Effector memory CD4-positive, alpha-beta T cell (primary cell): ENCODE data around the gene OLFML1.

Source experiments
- DNase-seq, 3 donors: peaks; one replicate each; pipeline ENCODE4 v3.0.0-alpha.2; 2020
- H3K27ac ChIP-seq: 2 replicates; pipeline ENCODE4 v1.7.0; 2013; ENCODE audit warnings: mild to moderate bottlenecking, low read length, moderate library complexity; ENCODE audit not compliant: insufficient read depth, poor library complexity, severe bottlenecking
- H3K27me3 ChIP-seq: replicated peaks from 2 replicates; pipeline ENCODE4 v1.7.0; 2013; ENCODE audit warnings: mild to moderate bottlenecking, low read length; ENCODE audit not compliant: insufficient read depth, control insufficient read depth, poor library complexity, severe bottlenecking
- H3K36me3 ChIP-seq: 2 replicates; pipeline ENCODE4 v1.7.0; 2013; ENCODE audit warnings: mild to moderate bottlenecking, low read length, moderate library complexity; ENCODE audit not compliant: control insufficient read depth, insufficient read depth
- H3K4me1 ChIP-seq: 2 replicates; pipeline ENCODE4 v1.7.0; 2013; ENCODE audit warnings: low read length, mild to moderate bottlenecking; ENCODE audit not compliant: control insufficient read depth, insufficient read depth, poor library complexity, severe bottlenecking
- H3K4me3 ChIP-seq: 2 replicates; pipeline ENCODE4 v1.7.0; 2013; ENCODE audit warnings: low read length, low read depth, mild to moderate bottlenecking; ENCODE audit not compliant: insufficient read depth, poor library complexity, severe bottlenecking
- H3K9me3 ChIP-seq: 2 replicates; pipeline ENCODE4 v1.7.0; 2013; ENCODE audit warnings: mild to moderate bottlenecking, low read length, moderate library complexity; ENCODE audit not compliant: control insufficient read depth

Gene OLFML1

DNA sequence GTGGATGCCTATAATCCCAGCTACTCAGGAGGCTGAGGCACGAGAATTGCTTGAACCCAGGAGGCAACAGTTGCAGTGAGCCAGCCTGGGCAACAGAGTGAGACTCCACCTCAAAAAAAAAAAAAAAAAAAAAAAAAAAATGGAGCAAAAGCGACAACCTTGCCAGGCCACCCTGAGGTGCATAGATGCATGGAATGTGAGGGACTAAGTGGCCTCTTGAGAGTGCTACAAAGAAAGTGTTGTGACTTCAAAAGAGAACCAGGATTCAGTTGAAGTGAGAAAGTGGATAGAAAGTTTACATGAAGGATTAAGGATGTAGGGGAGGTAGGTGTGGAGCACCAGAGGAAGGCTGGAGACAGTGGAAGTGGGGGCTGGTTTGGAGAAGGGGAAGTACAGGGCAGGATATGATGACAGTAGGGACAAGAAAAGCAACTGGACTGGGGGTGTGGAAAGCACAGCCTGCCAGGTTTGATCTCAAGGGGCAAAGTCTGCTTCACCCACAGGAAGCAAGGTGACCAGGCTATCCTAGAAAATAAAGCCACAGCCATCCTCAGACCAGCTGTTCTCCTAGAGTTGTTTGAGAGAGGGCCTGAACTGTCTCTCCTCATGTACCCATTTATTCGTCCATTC is 36.0 kb upstream of the OLFML1 start:
- Histone ChIP-seq H3K36me3 (no peaks in the 10 kb centered on the region), H3K9me3 (no peaks in the 10 kb centered on the region), H3K27ac (no peak overlapping the region), H3K4me3 (no peak overlapping the region), H3K27me3 (no peaks in the 10 kb centered on the region), H3K4me1 (no peaks in the 10 kb centered on the region)
- DNase-seq: no peak

DNA sequence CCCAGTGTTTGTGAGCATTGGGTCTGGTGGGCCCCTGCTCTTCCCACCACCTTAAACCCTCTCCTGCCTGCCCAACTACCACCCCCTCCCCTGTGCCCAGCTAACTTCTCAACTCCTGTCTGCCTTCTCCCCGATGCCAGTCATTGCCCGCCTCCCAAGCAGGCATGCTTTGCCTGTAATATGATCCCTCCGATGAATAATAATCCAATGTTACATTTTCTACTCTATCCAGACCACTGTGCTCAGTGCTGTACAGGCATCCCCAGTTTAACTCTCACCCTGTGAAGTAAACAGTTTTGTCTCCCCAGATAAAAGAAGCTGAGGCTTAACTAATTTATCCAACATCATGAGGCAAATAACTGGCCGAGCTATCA is 35.5 kb upstream of the OLFML1 start:
- DNase-seq: no peak
- no peaks in the 10 kb centered on the region for H3K36me3 ChIP-seq
- H3K27ac ChIP-seq: no peak overlapping the region
- H3K4me1 ChIP-seq: no peaks in the 10 kb centered on the region
- no peak overlapping the region for H3K4me3 ChIP-seq
- no peaks in the 10 kb centered on the region for H3K9me3 ChIP-seq
- no peaks in the 10 kb centered on the region for H3K27me3 ChIP-seq

DNA sequence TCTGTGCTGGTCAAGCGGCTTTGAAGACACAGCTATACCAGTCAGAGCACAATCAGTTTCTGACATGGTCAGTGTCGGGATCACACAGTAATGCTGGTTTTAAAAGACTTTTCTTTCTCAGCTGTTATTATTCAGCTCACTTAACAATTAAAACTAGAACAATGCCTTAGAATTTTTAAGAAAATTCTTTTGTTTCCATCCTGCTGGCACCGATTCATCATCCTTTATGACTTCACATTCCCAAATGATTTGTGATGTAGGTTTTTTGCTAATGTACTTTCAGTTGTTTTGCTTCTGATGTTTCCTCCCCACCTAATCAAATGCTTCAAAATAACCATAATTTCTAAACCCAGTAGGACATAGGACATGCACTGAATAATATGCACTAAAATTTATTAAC is 34.5 kb upstream of the OLFML1 start:
- no peaks in the 10 kb centered on the region for H3K9me3 ChIP-seq
- H3K4me1 ChIP-seq: no peaks in the 10 kb centered on the region
- H3K36me3 ChIP-seq: no peaks in the 10 kb centered on the region
- DNase-seq: no peak
- no peak overlapping the region for H3K4me3 ChIP-seq
- no peaks in the 10 kb centered on the region for H3K27me3 ChIP-seq
- no peak overlapping the region for H3K27ac ChIP-seq

DNA sequence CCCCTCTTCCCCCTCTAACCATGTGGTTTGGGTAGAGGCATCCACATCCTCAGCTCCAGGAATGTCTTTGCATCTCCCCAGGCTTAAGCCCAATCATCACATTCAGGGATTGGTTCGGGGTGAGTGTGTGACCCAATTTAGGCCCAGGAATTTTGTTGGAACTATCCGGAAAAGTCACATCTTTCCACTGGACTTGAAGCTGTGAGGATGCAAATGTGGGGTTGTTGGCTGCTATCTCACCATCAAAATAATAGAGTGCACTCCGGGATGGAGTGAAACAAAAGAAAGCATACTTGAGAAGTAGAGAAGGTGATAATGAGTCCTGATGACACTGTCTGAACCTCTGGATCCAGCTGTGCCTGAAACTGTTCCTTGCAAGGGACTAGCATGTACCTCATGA is 33.8 kb upstream of the OLFML1 start:
- no peak overlapping the region for H3K27ac ChIP-seq

DNA sequence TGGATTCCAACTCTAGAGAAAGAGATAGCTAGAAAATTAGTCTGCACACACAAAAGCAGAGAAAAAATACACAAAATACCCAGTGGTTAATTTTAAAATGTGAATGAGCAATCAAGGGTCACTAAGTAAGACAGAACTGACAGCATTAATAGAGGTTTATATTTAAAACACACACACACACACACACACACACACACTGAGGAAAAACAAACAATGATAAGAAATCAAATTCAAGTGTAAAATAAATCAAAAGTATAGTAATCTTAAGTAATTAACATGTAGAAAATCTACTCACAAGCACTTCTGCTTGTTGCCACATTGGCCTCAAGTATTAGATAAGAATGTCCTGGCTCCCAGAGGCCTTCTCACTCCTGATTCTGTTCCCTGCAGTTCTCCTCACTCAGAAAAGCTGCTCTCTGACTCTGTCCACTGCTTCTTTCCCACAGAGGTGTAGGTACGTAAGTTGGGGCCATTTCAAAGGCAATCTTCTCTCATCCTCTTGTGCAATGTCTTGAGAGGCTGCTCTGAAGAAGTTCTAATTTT is 33.3 kb upstream of the OLFML1 start:
- H3K4me3 ChIP-seq: no peak overlapping the region
- no peak for DNase-seq
- no peaks in the 10 kb centered on the region for H3K36me3 ChIP-seq
- no peaks in the 10 kb centered on the region for H3K4me1 ChIP-seq
- H3K9me3 ChIP-seq: no peaks in the 10 kb centered on the region
- no peaks in the 10 kb centered on the region for H3K27me3 ChIP-seq
- no peak overlapping the region for H3K27ac ChIP-seq

More for the DNA sequence above, 33.8 kb upstream of the OLFML1 start:
- no peaks in the 10 kb centered on the region for H3K27me3 ChIP-seq
- H3K9me3 ChIP-seq: no peaks in the 10 kb centered on the region
- H3K4me3 ChIP-seq: no peak overlapping the region
- H3K4me1 ChIP-seq: no peaks in the 10 kb centered on the region
- DNase-seq: no peak
- no peaks in the 10 kb centered on the region for H3K36me3 ChIP-seq

DNA sequence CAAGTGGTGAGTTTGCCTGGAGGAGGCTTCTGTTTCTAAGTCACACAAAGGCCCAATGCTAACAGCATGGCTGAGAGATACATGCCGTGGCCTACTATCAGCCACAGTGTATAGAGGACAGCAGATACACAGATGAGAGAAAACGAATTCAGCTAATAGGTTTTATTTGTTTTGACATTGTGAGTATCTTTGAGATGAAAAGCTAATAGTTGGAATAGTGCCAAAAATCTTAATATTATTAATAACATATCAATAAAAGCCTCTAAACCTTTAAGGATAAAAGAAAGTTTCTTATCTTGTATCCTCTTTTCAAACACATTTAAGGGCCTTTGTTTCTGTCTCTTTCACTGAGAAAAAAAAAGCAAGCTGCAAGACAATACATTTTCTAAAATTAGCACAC is 30.5 kb upstream of the OLFML1 start:
- Histone ChIP-seq H3K36me3 (no peaks in the 10 kb centered on the region), H3K4me1 (no peaks in the 10 kb centered on the region), H3K4me3 (no peak overlapping the region), H3K27me3 (no peaks in the 10 kb centered on the region), H3K27ac (no peak overlapping the region), H3K9me3 (no peaks in the 10 kb centered on the region)
- DNase-seq: no peak

DNA sequence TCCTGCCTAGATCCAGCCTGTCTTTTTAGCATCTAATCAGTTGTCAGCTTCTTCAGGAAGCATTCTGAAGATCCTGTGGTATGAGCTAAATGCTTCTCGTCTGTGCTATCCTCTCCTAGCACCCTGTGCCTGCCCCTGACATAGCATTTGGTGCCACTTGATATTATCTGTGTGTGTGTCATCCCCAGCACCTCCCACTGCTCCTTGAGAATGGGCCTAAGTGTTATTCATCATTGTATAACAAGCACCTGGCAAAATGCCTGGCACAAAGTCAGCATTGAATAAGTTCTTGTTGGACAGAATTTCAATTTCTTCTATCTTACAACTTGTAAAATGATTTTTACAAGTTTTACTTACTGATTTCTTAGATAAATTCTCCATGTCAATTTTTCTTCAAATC is 28.1 kb upstream of the OLFML1 start:
- no peak overlapping the region for H3K4me3 ChIP-seq
- no peak for DNase-seq
- H3K36me3 ChIP-seq: no peaks in the 10 kb centered on the region
- H3K9me3 ChIP-seq: no peaks in the 10 kb centered on the region
- H3K27me3 ChIP-seq: no peaks in the 10 kb centered on the region
- no peaks in the 10 kb centered on the region for H3K4me1 ChIP-seq
- no peak overlapping the region for H3K27ac ChIP-seq

DNA sequence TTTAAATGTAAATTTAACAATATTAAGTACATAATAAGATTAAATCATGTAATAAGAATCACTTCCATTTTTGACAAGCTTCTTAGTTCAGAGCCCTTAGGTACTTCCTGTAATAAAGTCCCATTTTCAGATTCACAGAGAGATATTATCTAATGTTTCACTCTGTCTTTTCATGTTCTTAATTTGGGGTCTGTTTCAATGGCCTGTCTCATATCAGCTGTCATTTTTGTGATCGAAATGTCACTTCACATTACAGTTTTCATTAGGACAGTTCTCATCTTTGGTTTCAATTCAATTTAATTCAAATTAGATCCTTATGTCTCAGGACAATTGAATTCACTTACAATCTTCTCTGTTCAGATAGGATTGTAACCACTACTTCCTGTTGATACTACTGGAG is 22.6 kb upstream of the OLFML1 start:
- Histone ChIP-seq H3K27ac (no peak overlapping the region), H3K36me3 (no peaks in the 10 kb centered on the region), H3K9me3 (no peaks in the 10 kb centered on the region), H3K4me3 (no peak overlapping the region), H3K4me1 (no peaks in the 10 kb centered on the region), H3K27me3 (no peaks in the 10 kb centered on the region)
- no peak for DNase-seq

DNA sequence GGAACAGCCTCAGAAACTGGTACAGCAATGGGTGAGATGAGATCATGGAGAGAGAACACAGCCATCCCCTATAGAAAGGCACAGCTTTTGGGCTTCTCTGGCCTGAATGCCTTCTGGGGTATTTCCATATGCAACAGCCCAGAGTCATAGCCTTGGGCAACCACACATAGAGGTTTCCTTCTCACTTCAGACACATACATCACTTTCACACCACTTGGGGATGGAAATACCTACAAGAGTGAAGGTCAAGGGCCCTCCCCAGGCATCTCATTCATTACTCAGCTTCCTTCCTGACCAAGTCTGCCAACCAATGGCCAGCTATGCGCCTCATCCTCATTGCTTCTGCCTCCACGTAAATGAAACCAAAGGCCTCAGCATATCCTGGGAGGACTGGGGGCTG is 17.7 kb upstream of the OLFML1 start:
- Histone ChIP-seq H3K4me1 (no peaks in the 10 kb centered on the region), H3K9me3 (no peaks in the 10 kb centered on the region), H3K36me3 (no peaks in the 10 kb centered on the region), H3K4me3 (no peak overlapping the region), H3K27ac (no peak overlapping the region), H3K27me3 (no peaks in the 10 kb centered on the region)
- no peak for DNase-seq

DNA sequence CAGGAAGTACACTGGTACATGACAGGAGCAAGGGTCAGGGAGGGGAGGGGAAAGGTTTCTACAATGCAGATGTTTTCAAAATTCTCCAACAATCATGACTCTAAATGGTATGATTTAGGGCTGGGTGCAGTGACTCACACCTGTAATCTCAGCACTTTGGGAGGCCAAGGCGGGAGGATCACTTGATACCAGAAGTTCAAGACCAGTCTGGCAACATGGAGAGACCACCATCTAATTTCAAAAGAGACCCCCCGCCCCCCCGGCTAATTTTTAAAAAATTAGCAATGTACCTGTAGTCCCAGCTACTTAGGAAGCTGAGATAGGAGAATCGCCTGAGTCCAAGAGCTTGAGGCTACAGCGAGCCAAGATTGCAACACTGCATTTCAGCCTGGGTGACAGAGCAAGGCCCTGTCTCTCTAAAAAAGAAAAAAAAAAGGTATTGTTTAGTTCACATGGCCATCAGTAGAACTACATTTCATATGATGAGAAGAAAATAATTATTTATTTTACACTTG is 15.9 kb upstream of the OLFML1 start:
- no peaks in the 10 kb centered on the region for H3K9me3 ChIP-seq
- H3K36me3 ChIP-seq: no peaks in the 10 kb centered on the region
- no peak overlapping the region for H3K27ac ChIP-seq
- no peaks in the 10 kb centered on the region for H3K27me3 ChIP-seq
- no peak overlapping the region for H3K4me3 ChIP-seq
- no peak for DNase-seq
- no peaks in the 10 kb centered on the region for H3K4me1 ChIP-seq
